Measurements from ENCODE around the gene ABCD4. TPM values are rescaled to one million over a fixed set of nuclear protein-coding genes. Genes with fewer than 3 reads are reported as not detected.

ABCD4 gene
- total and polyA plus RNA-seq, 2 donors (not counting 3 experiments of a cell fraction or from before 2014, with no cell fraction given) = 58.2 to 84.2 TPM

DNA sequence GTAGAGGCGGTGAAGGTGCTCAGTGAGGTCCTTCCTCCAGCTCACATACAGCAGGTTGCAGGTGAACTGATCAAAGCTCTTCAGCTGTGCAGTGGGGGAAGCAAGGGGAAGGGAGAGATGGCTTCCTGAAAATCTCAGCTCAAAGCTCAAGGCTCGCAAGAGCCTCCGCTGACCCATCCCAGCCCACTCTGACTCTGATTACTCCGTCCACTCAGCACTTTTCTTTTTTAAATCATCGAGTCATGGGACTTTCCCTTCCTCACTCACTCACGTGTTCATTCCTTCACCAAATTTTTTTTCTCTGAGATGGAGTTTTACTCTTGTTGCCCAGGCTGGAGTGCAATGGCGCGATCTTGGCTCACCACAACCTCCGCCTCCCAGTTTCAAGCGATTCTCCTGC, 4.7 kb downstream of the ABCD4 start:
- Histone ChIP-seq H3K9me1 (replicated peaks; ENCODE audit: control insufficient read depth, extremely low read depth, insufficient read depth, low read length) (no peaks in the 10 kb centered on the region), H3K9ac (replicated peaks; ENCODE audit: extremely low read depth, insufficient read depth, low read length) (no peak overlapping the region), H4K20me1 (replicated peaks; ENCODE audit: control insufficient read depth, extremely low read depth, insufficient read depth, low read length) (peaks cover 2% of the 10 kb centered on the region), H3K79me2 (ENCODE audit: control insufficient read depth, insufficient read depth, low read length) (peaks cover 40% of the 10 kb centered on the region), H3K4me1 (ENCODE audit: control insufficient read depth, extremely low read depth, insufficient read depth, low read length) (peaks cover 26% of the 10 kb centered on the region), H3K4me3 (replicated peaks in 1 of 3; ENCODE audit: insufficient read depth in 1 of 3, low read depth in 1 of 3, low read length in 3 of 3) (no peak overlapping the region), H3K9me3 (replicated peaks; ENCODE audit: control insufficient read depth, insufficient read depth, low read length) (no peaks in the 10 kb centered on the region), H3K4me2 (ENCODE audit: insufficient read depth, low read length) (no peak overlapping the region), H2AFZ (ENCODE audit: low read depth, low read length) (no peak overlapping the region), H3K27me3 (ENCODE audit: control insufficient read depth in 2 of 2, insufficient read depth in 2 of 2, low read length in 2 of 2) (no peaks in the 10 kb centered on the region), H3K27ac (ENCODE audit: insufficient read depth, low read depth, low read length) (no peak overlapping the region), H3K36me3 (ENCODE audit: control insufficient read depth in 2 of 2, extremely low read depth in 1 of 2, insufficient read depth in 2 of 2, low read length in 2 of 2) (peaks cover 0 to 34% of the 10 kb centered on the region in 2 experiments)
- BruUV-seq (replicated peaks) = no TSS peak
- DNase-seq (ENCODE audit: low read depth, low spot score) (no peak), FAIRE-seq (no peak)
- ChIA-PET CTCF (no interaction called here), POLR2A (no interaction called here)
- TF ChIP-seq EZH2 (IDR thresholded peaks at IDR 0.05; ENCODE audit: borderline replicate concordance, low read depth, low read length, severe bottlenecking) = no peak
- TF ChIP-seq JUN (IDR thresholded peaks at IDR 0.05; ENCODE audit: borderline replicate concordance, insufficient read depth, insufficient read length, low read depth) = no peak
- TF ChIP-seq GATA2 (IDR thresholded peaks at IDR 0.05; ENCODE audit: insufficient read depth, insufficient read length, low read depth, low read length) = no peak
- intact Hi-C loops (cut with micrococcal nuclease) = loop anchor here (2.0 kb wide), 1 partner anchor 41 kb away; no protein-coding TSS in a partner anchor
- dilution Hi-C loops (cut with MboI; ENCODE audit: extremely low pct_ligation_motif_present, low sequenced_read_pairs) = no loop called here

DNA sequence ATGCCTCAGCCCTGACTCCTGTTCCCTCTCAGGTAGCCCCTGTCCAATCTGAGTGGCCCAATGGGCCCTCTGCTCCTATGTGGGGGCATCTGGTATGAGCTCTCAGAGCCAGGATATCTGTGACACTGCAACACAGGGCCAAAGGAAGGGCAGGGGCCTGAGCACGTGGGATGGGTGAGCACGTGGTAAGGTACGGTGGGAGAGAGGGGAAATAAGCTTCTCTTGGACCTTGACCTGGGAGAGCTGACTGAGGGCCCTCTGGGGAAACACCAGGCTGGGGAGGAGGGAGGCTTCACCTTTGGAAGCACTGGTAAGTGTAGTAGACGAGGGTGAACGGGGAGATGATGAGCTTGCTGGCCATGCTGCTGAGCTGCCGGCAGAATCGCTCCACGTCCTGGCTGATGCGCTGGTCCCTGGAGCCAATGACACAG, 6.7 kb downstream of the ABCD4 start:
- no peak overlapping the region for H3K4me3 ChIP-seq (replicated peaks in 1 of 3; ENCODE audit: insufficient read depth in 1 of 3, low read depth in 1 of 3, low read length in 3 of 3)
- BruUV-seq (replicated peaks) = no TSS peak
- no peak for FAIRE-seq
- peaks cover 2% of the 10 kb centered on the region for H4K20me1 ChIP-seq (replicated peaks; ENCODE audit: control insufficient read depth, extremely low read depth, insufficient read depth, low read length)
- intact Hi-C loops (cut with micrococcal nuclease) = no loop called here
- TF ChIP-seq JUN (IDR thresholded peaks at IDR 0.05; ENCODE audit: borderline replicate concordance, insufficient read depth, insufficient read length, low read depth) = no peak
- no peak for TF ChIP-seq POLR2AphosphoS5 (IDR thresholded peaks at IDR 0.05; ENCODE audit: insufficient read depth, low read depth, low read length)
- H3K4me1 ChIP-seq (ENCODE audit: control insufficient read depth, extremely low read depth, insufficient read depth, low read length) = peaks cover 19% of the 10 kb centered on the region
- no peak overlapping the region for H3K4me2 ChIP-seq (ENCODE audit: insufficient read depth, low read length)
- DNase-seq (ENCODE audit: low read depth, low spot score) = no peak
- H3K9me1 ChIP-seq (replicated peaks; ENCODE audit: control insufficient read depth, extremely low read depth, insufficient read depth, low read length) = no peaks in the 10 kb centered on the region
- no peak overlapping the region for H2AFZ ChIP-seq (ENCODE audit: low read depth, low read length)
- H3K27me3 ChIP-seq (ENCODE audit: control insufficient read depth in 2 of 2, insufficient read depth in 2 of 2, low read length in 2 of 2) = no peaks in the 10 kb centered on the region
- H3K9me3 ChIP-seq (replicated peaks; ENCODE audit: control insufficient read depth, insufficient read depth, low read length) = no peaks in the 10 kb centered on the region
- ChIA-PET CTCF (interaction anchor here (0.8 to 1.1 kb wide), 2 partner anchors 12 to 183 kb away, joined by 3 read pairs; no protein-coding TSS in a partner anchor), POLR2A (no interaction called here)
- peaks cover 23% of the 10 kb centered on the region for H3K79me2 ChIP-seq (ENCODE audit: control insufficient read depth, insufficient read depth, low read length)
- peaks cover 0 to 49% of the 10 kb centered on the region in 2 experiments for H3K36me3 ChIP-seq (ENCODE audit: control insufficient read depth in 2 of 2, extremely low read depth in 1 of 2, insufficient read depth in 2 of 2, low read length in 2 of 2)
- dilution Hi-C loops (cut with MboI; ENCODE audit: extremely low pct_ligation_motif_present, low sequenced_read_pairs) = no loop called here
- no peak overlapping the region for H3K27ac ChIP-seq (ENCODE audit: insufficient read depth, low read depth, low read length)
- H3K9ac ChIP-seq (replicated peaks; ENCODE audit: extremely low read depth, insufficient read depth, low read length) = no peak overlapping the region
